Endodermal cell (in vitro differentiated cells): Measurements from ENCODE around the gene LHPP. TPM values are rescaled to one million over a fixed set of nuclear protein-coding genes. Genes with fewer than 3 reads are reported as not detected.

Source experiments
- DNase-seq: peaks from one replicate; pipeline ENCODE4 v3.0.0-alpha.2; 2017
- H3K27ac ChIP-seq: 2 replicates; pipeline ENCODE4 v1.5.1; 2013; ENCODE audit warnings: mild to moderate bottlenecking, low read depth, low read length, moderate library complexity
- H3K27me3 ChIP-seq: 2 replicates; pipeline ENCODE4 v1.6.1; 2013; ENCODE audit warnings: mild to moderate bottlenecking, low read length, moderate library complexity; ENCODE audit not compliant: insufficient read depth, control insufficient read depth, poor library complexity, severe bottlenecking
- H3K36me3 ChIP-seq: 2 replicates; pipeline ENCODE4 v1.7.0; 2013; ENCODE audit warnings: mild to moderate bottlenecking, low read length, moderate library complexity; ENCODE audit not compliant: control insufficient read depth, insufficient read depth
- H3K4me1 ChIP-seq: one replicate; pipeline ENCODE4 v1.7.0; 2013; ENCODE audit warnings: low read length; ENCODE audit not compliant: control insufficient read depth, insufficient read depth
- H3K4me3 ChIP-seq: 2 replicates; pipeline ENCODE4 v1.5.1; 2013; ENCODE audit warnings: mild to moderate bottlenecking, low read length, moderate library complexity
- H3K9ac ChIP-seq: 2 replicates; pipeline ENCODE4 v1.6.1; 2013; ENCODE audit warnings: mild to moderate bottlenecking, low read length, moderate library complexity; ENCODE audit not compliant: poor library complexity, severe bottlenecking; ENCODE audit errors: extremely low read depth
- H3K9me3 ChIP-seq: 2 replicates; pipeline ENCODE4 v1.6.1; 2013; ENCODE audit warnings: mild to moderate bottlenecking, low read length, moderate library complexity; ENCODE audit not compliant: control insufficient read depth
- H3K27ac Mint-ChIP-seq: 2 replicates; pipeline ENCODE4 v1.8.0; 2020; ENCODE audit warnings: mixed read lengths
- H3K27me3 Mint-ChIP-seq: 2 replicates; pipeline ENCODE4 v1.8.0; 2021; ENCODE audit warnings: mild to moderate bottlenecking, mixed read lengths; ENCODE audit not compliant: insufficient read depth
- H3K36me3 Mint-ChIP-seq: 2 replicates; pipeline ENCODE4 v1.8.0; 2020; ENCODE audit warnings: low read depth, mixed read lengths
- H3K4me1 Mint-ChIP-seq: 2 replicates; pipeline ENCODE4 v1.8.0; 2020; ENCODE audit warnings: mixed read lengths
- H3K4me3 Mint-ChIP-seq: 2 replicates; pipeline ENCODE4 v1.8.0; 2020; ENCODE audit warnings: mild to moderate bottlenecking, moderate library complexity, mixed read lengths
- H3K9me3 Mint-ChIP-seq: 2 replicates; pipeline ENCODE4 v1.8.0; 2020; ENCODE audit warnings: mild to moderate bottlenecking, mixed read lengths
- WGBS, 2 experiments: methylation state at CpG; one replicate each; pipeline versions ENCODE4 v1.1.5 to v1.1.7; 2013; ENCODE audit warnings: missing lambda C conversion rate in 2 of 2, mixed read lengths in 1 of 2; ENCODE audit not compliant: insufficient coverage in 1 of 2, insufficient read length in 1 of 2; 5-methylcytosine and 5-hydroxymethylcytosine counted together
- total RNA-seq, 2 donors: library from RNA; stranded (reverse); fragmentation: NEBNext Ultra II Directional in 1 of 2; extraction: Animal tissue kit (Norgen Biotek cat#: 25700) in 1 of 2; gene quantifications; 2 replicates in 1 of 2; 3 replicates in 1 of 2; pipeline ENCODE4 v1.2.1, GENCODE V29; 2021
- TF ChIP-seq, protein P1 (sequence below): fragments of 200-600 bp; sonication (generic); conservative IDR thresholded peaks from 2 replicates; pipeline ENCODE4 v1.5.0; 2021; ENCODE audit warnings: antibody characterized with exemption, mild to moderate bottlenecking

Gene LHPP
- total RNA-seq, 2 donors from 2014 or later = 23.3 to 24.8 TPM

DNA sequence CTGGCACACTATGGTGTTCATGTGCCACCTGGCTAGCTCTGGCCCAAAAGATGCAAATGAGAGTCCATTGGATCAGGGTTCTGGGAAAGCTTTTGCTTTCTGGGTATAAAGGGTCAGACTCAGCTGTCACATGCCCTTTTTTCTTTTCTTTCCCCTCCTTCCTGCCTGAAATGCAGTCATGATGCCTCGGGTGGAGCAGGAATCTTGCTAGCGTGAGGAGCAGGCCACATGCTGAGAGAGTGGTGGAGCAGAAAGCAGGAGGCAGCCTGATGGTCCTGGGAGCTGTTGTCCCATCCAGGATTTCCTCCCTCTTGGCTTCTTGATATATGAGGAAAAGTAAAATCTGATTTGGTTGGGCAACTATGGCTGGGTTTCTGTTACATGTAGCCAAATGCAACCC, 2.7 kb upstream of the LHPP start:
- H3K4me3 Mint-ChIP-seq = no peak overlapping the region
- WGBS, 2 experiments = 88% methylated on average over 2 of the region's 2 CpGs; no CpG with 5 or more reads in 1 of the 2 experiments
- H3K4me1 Mint-ChIP-seq = peaks cover 25% of the 10 kb centered on the region
- H3K27me3 ChIP-seq = no peaks in the 10 kb centered on the region
- no peak overlapping the region for H3K27ac Mint-ChIP-seq
- H3K36me3 Mint-ChIP-seq = peaks cover 2% of the 10 kb centered on the region
- H3K36me3 ChIP-seq = no peaks in the 10 kb centered on the region
- H3K27me3 Mint-ChIP-seq = peaks cover 33% of the 10 kb centered on the region
- H3K4me1 ChIP-seq = peaks cover 4% of the 10 kb centered on the region
- H3K27ac ChIP-seq = no peak overlapping the region
- no peaks in the 10 kb centered on the region for H3K9me3 Mint-ChIP-seq
- no peak overlapping the region for H3K4me3 ChIP-seq
- peak; percentile 63 for DNase-seq
- H3K9ac ChIP-seq = no peak overlapping the region
- no peaks in the 10 kb centered on the region for H3K9me3 ChIP-seq
- TF ChIP-seq, protein P1, sequence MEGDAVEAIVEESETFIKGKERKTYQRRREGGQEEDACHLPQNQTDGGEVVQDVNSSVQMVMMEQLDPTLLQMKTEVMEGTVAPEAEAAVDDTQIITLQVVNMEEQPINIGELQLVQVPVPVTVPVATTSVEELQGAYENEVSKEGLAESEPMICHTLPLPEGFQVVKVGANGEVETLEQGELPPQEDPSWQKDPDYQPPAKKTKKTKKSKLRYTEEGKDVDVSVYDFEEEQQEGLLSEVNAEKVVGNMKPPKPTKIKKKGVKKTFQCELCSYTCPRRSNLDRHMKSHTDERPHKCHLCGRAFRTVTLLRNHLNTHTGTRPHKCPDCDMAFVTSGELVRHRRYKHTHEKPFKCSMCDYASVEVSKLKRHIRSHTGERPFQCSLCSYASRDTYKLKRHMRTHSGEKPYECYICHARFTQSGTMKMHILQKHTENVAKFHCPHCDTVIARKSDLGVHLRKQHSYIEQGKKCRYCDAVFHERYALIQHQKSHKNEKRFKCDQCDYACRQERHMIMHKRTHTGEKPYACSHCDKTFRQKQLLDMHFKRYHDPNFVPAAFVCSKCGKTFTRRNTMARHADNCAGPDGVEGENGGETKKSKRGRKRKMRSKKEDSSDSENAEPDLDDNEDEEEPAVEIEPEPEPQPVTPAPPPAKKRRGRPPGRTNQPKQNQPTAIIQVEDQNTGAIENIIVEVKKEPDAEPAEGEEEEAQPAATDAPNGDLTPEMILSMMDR = no peak

DNA sequence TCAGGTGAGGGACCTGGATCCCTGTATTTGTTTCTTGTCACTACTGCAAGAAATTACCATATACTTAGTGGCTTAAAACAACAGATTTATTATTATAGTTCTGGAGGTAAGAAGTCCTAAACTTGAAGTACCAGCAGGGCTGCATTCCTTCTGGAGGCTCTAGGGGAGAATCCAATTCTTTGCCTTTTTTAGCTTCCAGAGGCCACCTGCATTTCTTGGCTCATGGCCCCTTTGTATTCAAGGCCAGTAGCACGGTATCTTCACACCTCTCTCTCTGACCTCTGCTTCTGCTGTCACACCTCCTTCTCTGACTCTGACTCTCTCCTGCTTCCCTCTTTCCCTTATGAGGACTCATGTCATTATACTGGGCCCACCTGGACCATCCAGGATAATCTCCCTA, 2.2 kb upstream of the LHPP start:
- Histone ChIP-seq H3K9ac (no peak overlapping the region), H3K4me1 (peaks cover 1% of the 10 kb centered on the region), H3K27ac (no peak overlapping the region), H3K4me3 (no peak overlapping the region), H3K36me3 (no peaks in the 10 kb centered on the region), H3K9me3 (no peaks in the 10 kb centered on the region), H3K27me3 (no peaks in the 10 kb centered on the region)
- TF ChIP-seq, protein P1 = no peak
- Mint-ChIP-seq H3K27me3 (peaks cover 33% of the 10 kb centered on the region), H3K27ac (no peak overlapping the region), H3K4me1 (peaks cover 20% of the 10 kb centered on the region), H3K36me3 (peaks cover 2% of the 10 kb centered on the region), H3K4me3 (no peak overlapping the region), H3K9me3 (no peaks in the 10 kb centered on the region)
- 70 to 90% methylated on average over 1 of the region's 1 CpG for WGBS, 2 experiments
- DNase-seq = peak; percentile 56

DNA sequence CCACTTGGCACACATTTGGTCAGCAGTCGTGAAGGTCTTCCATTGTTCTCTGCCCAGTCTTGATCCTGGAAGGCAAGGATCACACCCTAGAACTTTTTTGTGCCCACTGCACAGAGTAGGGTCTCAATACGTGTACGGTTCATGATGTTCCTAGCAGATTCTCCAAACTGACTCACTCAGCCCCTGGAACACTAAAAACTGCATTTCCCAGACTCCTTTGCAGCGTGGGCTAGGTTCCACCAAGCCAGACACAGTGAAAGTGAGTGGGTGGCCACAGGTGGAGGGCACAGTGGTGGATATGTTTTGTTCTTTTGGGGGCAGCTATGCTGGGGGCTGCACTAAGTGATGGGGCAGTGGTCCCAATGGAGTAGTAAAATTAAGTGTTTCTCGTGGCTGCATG, 1.5 kb upstream of the LHPP start:
- no peaks in the 10 kb centered on the region for H3K9me3 ChIP-seq
- H3K27ac ChIP-seq = no peak overlapping the region
- DNase-seq = no peak
- Mint-ChIP-seq H3K4me3 (no peak overlapping the region), H3K27me3 (peaks cover 27% of the 10 kb centered on the region), H3K27ac (no peak overlapping the region), H3K36me3 (peaks cover 2% of the 10 kb centered on the region), H3K9me3 (no peaks in the 10 kb centered on the region), H3K4me1 (peaks cover 13% of the 10 kb centered on the region)
- TF ChIP-seq, protein P1 = no peak
- H3K36me3 ChIP-seq = no peaks in the 10 kb centered on the region
- H3K4me1 ChIP-seq = no peaks in the 10 kb centered on the region
- 90 to 94% methylated on average over 4 of the region's 5 CpGs for WGBS, 2 experiments
- no peak overlapping the region for H3K4me3 ChIP-seq
- H3K9ac ChIP-seq = no peak overlapping the region
- H3K27me3 ChIP-seq = no peaks in the 10 kb centered on the region
